ENCODE data around the gene SLC1A2.

- no peak for TF ChIP-seq POLR2A (IDR thresholded peaks at IDR 0.05)
- no peak for TF ChIP-seq CTCF (IDR thresholded peaks at IDR 0.05)
- TF ChIP-seq EP300 (IDR thresholded peaks at IDR 0.05; ENCODE audit: low read depth) = no peak
- no peak for TF ChIP-seq POLR2AphosphoS5 (IDR thresholded peaks at IDR 0.05)
Observed at GRCh38 chr11:35292279-35292678, 127.1 kb downstream of the SLC1A2 start.
